NCI-H524 treated with DMSO at 0.1 percent for 48 hours (cell line): ENCODE data around the gene CAPG.
"Not testable (repeated sequence)": the region's sequence is repeated elsewhere in the genome, so short reads cannot be mapped to it uniquely, and the experiment has no call there.

Source experiments
- DNase-seq: peaks from one replicate; lab custom pipeline; 2025; lab: John Stamatoyannopoulos, UW

CAPG gene

GRCh38 chr2:85420536-85421259 lies 10.5 kb upstream of the CAPG start:
- DNase-seq, result no peak

DNA sequence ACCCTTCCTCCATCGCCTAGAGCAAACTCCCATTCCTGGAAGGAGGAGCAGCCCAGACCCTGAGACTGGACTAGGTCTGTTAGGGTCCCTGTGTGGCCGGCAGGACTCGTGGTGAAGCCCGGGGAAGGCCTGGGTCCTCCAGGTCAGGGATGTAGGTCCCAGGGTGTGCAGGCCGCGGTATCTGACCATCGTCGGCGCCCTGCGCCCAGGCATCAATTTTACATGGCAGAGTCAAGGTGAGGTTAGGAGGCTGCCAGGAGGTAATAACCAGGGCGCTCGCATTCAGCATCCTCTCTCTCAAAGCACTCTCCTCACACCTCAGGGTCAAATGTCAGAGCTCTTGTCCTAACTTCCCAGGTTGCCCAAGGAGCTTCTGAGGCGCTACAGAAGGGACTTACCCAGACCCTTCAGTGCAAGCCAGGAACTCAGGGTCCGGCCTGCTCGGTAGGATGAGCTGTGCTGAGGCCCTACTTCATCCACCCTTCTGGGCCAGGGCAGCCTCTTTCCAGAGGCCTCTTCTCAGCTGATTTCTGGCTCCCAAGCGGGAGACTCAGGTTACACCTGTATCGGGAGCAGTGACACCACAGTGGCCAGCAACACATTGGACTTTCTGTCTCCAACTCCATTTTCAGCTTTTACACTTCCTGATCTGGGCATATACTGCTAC lies 9.0 kb upstream of the CAPG start:
- no peak for DNase-seq

GRCh38 chr2:85418132-85419008 lies 8.2 kb upstream of the CAPG start, which contains the start of gene SH2D6:
Gene SH2D6 (plus strand): TSS chr2:85418714. CDS start chr2:85429466, 10,752 bp downstream.
- DNase-seq, result no peak

- no peak for DNase-seq
Measured at GRCh38 chr2:85415980-85416650, 5.9 kb upstream of the CAPG start.

DNA sequence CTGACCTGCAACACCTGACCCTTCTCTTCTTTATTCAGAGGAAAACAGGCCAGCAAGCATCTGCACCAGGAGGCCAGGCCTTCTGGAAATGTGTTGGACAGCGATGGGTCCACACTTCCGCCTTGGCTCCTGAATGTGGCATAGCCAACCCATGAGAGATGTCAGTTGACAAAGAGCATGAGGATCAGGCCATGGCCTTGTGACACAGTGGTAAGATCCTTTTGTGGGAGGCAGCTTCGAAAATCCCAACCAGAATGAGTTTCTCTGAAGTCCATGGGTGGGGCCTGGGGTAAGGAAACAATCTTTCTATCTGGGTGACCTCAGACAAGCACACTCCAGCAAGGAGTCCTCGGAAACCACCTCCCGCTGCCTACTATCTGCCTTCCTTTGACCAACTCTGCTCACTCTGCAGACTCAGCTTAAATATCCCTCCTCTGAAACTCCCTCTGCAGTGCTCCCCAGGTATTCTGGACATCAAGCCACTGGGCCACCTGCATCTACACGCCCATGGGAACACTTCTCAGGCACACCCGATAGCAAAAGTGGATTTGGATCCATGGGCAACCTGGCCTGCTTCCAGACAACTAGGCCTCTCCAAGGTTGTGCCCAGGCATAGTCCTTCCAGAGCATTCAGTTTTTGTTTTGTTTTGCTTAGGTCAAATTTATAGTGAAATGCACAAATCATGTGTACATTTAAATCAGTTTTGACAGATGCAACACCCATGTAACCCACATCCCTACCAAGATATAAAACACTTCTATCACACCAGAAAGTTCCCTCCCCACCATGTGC lies 4.8 kb upstream of the CAPG start:
- no peak for DNase-seq

DNA sequence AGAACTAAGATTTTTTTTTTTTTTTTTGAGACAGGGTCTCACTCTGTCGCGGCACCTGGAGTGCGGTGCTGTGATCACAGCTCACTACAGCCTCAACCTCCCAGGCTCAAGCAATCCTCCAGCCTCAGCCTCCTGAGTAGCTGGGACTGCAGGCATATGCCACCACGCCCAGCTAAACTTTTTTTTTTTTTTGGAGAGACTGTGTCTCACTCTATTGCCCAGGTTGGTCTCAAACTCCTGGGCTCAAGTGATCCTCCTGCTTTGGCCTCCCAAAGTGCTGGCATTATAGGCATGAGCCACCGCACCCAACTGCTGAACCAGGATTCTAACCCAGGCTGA lies 4.2 kb upstream of the CAPG start:
- DNase-seq, result not testable (repeated sequence)

DNA sequence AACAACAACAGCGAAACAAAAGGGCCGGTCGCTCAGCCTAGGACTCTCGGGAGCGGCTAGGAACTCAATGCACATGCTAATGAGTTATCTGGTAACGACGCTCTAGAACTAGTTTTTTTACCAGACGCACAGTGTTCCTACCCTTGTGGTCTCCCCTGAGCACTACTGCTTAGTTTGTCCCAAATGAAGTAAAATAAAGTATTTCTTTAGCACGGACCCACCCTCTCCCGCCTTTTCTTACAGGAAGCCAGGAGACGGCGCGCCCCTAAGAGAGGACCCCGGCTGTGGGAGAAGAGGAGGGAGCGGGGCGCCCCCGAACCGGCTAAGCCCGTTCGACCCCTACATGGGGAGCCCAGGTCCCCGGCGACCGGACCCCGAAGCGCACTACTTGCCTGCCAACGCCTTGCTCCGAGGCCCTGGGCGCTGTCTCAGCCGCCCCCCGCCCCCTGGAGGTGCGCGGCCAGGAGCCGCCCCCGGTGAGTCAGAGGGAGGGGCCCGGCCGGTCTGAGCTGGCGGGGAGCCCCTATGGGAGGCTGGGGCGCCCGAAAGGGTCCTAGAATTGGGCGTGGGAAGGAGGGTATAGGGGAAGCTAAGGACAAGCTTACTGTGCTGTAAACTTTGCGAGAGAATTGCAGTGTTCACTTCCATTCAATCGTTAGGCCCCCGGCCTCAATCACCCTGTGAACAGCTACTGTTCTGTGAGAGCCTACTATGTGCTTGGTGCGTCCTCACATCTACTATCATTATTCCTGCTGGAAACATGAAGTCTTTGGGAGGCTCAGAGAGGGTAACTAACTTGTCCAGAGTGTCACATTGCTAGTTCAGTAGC lies 3.6 kb upstream of the CAPG start:
- DNase-seq, result no peak

DNA sequence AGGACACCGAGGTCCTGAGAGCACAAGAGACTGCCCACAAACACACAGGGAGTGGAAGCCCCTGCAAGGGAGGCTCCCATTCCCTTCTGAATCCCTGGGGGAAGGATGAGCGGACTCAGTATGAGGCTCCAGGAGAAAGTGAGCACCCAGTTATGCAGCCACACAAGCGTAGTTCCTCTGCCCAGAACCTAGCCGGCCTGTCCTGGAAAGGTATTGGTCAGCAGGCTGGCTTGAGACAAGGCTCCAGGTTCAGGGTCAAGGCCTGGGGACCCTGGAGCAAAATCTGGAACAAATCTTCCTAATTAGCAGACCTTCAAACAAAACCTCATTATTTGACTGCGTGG lies 1.2 kb upstream of the CAPG start:
- no peak for DNase-seq

GRCh38 chr2:85410584-85411404 lies 628 bp upstream of the CAPG start:
- DNase-seq, result no peak

GRCh38 chr2:85405201-85406059 lies 4.7 kb downstream of the CAPG start:
- DNase-seq, result no peak

DNA sequence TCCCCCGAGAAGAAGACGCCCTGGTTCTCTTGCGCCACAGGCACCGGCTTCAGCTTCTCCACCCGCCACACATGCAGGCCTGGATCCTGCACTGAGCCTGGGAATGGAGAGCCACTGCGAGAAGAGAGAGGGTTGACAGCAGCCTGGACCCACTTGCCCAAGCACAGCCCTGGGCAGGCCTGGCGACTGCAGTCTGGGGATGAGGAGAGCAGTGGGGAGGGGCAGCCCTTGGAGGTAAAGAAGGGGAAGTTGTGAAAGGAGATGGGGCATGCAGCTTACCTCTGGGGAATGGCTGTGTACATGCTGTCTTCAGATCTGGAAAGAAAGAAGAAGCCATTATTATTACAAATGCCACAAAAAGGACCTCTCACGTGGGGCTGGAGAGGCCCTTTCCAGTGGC lies 8.3 kb downstream of the CAPG start:
- DNase-seq, result no peak

DNA sequence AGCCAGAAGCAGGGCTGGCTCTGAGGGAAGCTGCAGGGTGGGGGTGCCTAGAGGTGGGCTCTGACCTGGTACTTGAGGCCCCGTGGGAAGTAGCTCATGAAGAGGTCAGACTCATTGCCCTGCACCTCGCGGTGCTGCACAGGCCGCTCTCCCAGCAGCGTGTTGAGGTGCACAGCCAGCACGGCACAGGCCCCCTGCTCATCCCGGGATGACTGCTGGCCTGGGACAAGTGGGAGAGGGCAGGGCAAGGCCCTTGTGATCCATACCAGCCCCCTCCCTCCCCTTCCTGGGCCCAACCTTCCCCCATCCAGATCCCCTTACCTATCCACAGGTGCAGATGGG lies 8.7 kb downstream of the CAPG start:
- DNase-seq, result no peak

GRCh38 chr2:85400541-85401463 lies 9.4 kb downstream of the CAPG start:
- no peak for DNase-seq

DNA sequence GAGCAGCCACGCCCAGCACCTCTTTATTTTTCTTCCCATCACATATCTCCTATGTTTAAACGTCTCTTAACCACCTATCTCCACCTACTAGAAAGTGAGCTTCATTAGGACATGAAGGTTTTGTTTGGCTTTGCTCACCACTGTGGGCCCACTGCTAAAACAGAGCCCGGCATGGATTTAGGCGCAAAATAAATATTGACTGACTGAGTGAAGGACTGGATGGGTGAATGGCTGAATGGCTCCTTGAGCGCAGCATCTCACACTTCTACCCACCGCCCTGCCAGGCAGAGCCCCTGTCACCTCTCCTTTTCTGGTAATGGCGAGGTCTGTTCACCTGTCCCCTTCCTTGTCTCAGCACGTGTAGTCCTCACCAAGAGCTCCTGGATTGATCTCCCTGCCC lies 10.1 kb downstream of the CAPG start:
- no peak for DNase-seq

DNA sequence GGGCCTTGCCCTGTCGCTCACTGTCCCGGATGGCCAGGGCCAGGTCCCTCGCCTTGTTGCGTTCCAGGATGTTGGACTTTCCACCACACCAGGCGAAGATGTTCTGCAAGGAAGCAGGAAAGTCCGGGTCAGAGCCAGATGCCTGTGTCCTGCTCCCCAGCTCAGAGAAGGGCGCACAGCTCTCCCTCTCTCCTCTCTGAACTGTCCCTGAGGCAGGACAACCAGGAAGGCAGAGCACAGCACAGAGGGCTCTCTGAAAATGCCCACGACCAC lies 11.0 kb downstream of the CAPG start:
- no peak for DNase-seq

DNA sequence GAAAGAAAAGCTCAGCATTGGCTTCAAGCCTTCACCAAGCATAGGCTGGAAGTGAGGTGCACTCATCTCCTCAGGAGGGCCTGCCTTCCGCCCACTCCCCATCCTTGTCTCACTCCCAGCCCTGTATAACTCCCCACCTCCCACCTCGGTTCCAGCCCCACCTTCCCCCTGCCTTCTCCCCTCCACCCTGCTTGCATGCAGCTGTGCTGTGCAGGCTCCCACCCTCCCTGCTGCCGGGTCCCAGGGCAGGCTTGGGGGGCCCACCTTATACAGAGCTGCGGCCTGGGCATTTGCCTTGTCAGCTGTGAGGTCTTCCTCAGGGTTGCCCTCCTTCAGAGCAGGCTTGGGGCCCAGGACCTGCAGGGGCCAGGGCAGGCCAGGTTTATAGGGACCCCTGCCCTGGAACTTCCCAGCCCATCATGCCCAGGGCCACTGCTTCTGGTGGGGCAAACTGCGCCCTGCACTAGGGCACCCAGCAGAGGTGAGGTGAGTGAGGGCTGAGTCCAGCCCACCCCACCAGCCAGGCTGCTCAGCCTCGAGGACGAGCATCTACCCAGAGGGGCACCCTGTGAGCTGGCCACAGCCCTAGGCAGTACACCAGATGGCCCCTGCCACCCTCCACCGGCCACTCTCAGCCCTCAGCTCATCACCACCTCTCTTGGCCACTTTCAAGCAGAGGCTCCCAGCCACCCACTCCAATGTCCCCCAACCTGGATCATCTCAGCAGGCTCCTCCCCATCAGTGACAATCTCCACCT lies 11.6 kb downstream of the CAPG start:
- DNase-seq, result no peak

DNA sequence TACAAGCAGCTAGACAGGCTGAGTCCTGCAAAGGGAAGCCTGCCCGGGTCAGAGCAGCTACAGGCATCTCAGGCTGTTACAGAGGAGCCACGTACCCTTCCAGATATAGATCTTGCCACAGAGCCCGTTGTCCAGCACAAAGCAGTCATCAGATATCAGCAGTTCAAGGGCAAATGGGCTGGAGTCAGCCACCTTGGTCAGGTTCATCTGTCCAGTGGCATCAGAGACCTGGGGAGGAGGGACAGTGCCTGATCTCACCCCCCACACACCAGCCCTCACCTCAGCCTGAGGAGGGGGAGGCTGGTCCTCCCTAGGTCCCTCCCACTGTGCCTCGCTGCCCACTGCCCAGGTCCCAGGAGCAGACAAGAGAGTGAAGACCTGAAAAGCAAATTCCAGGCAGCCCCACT lies 12.2 kb downstream of the CAPG start:
- no peak for DNase-seq
